ENCODE data around the gene TFAP2B.

Gene TFAP2B

DNA sequence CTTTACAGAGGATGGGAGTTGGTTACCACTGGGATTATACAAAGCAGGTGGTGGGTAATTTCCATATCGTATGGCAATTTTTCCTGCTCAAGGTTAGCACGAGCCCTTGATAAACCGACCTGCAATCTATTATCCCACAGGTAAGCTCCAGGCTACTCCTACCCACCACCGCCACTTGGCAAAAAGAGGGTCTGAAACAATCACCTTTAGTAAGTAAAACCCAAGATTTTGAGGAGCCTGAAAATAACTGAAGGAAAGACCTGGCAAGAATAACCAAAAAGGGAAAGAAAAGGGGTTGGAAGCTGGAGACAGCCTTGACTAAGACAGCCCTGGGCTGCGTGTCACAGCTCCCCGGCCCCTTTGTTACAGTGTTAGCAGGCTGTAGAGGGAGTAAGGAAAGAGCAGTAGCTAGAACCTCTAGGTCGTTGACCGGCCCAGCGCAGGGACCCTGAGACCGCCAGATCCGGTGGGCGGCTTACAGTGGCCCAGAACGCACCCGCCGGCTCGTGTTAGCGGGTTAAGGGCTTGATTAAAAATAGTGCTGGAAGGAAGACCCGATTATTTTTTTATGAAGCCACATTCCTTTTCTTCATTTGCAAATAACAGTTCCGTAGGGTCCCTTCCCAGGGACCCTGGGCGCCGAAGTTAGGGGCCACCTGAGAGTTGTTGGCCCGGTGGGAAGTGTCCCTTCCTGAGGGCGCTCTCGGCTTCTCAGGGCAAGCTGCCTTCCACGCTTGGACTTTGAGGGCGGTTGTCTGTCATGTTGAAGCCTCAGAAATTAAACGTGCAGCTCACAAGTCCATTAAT lies 30.5 kb downstream of the TFAP2B start:
- no peak for DNase-seq (ENCODE audit: low read depth)

DNA sequence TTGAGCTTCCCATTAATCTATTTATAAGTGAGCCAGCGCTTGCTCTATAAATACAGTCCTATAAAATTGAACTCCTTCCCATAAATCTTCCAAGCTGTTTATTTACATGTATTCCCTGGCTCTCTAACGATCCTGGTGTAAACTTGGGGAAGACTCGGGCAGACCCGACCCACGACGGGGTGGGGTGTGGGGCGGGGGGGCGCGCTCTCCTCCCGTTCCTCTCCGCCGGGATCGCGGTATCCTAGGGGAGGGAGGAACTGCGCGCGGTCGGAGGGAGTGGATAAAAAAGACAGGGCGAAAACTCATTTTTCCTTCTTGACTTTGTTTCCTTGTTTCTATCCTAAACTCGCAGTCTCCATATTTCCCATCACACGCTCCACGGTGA lies 31.1 kb downstream of the TFAP2B start:
- no peak for DNase-seq (ENCODE audit: low read depth)

DNA sequence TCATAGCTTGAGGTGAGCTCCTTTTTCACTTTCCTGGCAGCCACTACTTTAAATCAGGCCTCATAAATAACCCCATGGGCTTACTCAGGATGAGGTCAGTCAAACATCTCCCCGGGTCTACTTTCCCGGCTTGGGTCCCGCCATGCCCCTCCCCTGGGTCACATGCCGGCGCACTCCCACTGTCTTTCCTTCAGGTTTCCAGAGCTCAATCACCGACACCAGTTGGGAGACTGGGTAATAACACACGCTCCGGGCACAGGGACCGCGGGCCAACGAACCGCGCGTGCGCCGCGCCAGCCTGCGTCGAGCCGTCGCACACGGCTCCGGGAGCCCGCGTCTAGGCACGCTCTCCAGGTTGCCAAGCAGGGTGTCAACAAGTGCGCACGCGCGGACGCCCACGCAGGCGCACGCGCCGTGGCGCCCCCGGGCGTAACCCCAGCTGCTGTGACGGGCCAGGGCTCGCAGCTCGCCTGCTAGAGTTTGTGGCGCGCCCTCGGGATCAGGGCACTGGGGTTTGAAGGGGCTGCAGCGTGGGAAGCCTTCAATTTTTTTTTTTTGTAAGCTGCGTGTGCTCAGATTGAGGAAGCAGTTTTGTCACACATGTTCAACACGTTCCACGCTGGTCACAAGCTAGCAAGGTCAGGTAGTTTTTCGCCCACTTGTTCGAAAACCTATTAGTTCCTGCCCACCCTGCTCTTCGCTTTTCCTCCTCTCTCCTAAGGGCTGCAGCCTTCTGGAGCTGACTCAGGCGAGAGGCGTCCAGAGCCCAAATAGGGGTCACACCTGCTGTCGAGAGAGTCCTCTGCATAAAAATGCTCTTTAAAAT lies 31.8 kb downstream of the TFAP2B start:
- DNase-seq (ENCODE audit: low read depth) = no peak

DNA sequence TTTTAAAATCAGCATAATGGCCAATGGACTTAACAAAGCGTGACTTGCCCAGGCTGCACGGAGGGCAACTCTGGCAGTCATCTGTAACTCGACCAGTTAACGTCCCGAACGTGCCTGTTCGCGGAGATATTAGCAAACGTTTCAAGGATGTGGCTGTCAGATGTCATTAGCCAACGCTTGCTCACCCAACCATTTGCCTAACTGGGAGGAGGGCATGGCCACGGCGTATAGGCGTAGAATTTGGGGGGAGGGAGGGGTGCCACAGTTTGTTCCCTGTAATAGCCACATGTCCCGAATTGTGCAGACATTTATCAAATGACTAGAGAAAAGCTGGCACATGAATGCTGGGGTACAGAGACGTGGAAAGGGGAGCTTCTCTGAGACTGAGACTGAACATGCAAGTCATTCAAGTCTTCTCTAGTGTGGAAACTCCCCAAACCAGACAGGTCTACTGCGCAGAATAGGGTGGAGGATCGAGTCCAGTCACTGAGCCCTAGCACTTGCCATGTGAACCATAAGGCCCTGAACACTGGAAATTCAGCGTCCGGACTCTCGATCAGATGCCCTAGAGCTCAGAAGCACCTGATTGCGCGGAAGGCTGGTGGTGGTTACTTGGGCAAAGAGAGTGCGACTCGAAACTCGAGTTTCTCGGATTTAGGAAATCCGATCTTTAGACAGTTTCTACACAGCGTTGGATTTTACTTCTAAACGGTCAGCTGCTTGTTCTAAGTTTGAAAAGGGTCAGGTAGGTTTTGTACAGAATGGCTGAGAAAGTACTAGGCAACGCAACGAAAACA lies 32.6 kb downstream of the TFAP2B start:
- DNase-seq (ENCODE audit: low read depth) = no peak

DNA sequence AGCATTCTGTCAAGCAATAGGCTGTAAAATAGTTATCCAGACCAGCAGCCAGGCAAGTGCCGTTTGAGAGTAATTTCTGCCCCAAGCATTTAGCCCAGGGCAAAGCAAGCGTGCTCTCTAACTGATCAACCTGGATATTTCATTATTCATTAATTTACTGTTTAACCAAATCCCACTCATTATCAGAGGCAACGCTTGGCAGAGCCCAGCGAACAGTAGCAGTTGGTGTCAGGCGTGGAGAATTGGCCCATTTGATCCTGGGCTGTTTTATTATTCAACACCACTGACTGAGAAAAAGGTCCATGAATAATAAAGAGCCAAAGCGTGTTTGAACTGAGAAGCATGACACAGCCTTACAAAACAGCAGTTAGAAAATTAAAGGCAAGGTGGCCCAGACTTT lies 35.3 kb downstream of the TFAP2B start:
- no peak for DNase-seq (ENCODE audit: low read depth)

DNA sequence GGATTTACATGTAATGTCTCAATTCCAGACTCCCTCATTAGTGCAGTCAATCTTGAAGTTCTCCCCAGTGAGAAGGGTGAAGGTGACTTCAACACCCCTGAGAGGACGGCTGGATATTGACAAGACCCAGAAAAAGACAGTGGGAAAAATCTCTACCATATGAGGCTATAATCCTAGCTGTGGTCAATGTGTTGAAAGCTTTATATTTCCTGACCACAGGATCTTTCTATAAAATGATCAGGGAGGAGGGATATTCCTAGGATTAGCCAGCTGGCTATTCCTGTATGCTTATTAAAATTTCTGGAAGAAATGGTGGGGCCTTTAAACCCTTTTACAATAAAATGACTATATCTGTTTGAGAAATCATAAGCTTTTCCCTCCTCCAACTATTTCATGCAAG lies 43.0 kb downstream of the TFAP2B start:
- DNase-seq (ENCODE audit: low read depth) = no peak

DNA sequence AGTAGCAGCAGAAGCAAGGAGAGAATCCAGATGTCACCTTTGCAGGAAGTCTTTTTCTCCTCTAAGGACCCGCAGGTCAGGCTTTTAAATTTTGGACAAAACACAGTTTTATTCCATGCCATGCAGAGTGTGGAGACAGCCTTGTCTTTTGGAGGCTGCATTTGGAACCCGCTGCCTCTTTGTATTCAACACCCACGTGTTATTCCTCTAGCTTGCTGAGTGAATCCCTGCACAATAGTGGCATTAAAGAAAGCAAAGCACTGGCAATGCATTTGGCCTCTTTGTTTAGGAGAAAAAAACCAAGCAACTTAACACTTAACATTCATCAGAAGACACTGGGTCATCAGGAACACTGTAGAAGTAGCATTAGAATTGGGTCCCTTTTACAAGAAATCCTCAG lies 43.5 kb downstream of the TFAP2B start:
- no peak for DNase-seq (ENCODE audit: low read depth)

DNA sequence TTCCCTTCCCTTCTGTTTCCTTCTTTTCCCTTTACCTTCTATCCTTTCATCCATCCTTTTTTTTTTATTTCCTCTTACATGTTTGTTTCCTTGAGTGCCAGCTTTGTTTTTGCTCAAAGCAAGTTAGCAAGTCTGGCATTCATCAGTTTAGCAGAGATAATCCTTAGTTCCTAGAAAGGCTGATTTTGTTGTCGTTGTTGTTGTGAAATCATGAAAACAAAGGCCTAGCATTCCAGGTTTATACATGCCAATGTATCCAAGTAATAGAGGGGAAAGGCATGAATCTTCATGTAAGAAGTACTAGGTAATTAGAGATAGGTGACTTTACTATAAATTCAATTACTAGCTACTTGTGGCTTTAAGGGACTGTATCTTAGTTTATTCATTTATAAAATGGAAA lies 45.9 kb downstream of the TFAP2B start:
- no peak for DNase-seq (ENCODE audit: low read depth)

DNA sequence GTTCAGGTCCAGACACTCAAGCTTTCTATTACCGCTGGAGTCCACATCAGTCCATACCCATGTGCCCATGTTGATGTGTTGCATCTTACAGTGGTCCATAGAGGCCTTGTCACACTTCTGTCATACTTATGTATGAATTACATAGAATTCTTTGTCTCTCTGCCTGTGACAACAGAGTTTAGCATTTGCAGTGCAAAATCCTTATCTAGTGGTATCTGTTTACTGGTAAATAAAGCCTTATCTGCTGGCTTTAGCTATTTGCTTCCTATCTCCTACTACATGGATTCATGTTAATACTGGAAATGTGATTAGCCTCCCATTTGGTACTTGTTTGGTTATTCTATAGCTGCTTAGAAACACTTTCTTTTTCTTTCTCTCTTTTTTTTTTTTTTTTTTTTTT lies 49.8 kb downstream of the TFAP2B start:
- DNase-seq (ENCODE audit: low read depth) = no peak

DNA sequence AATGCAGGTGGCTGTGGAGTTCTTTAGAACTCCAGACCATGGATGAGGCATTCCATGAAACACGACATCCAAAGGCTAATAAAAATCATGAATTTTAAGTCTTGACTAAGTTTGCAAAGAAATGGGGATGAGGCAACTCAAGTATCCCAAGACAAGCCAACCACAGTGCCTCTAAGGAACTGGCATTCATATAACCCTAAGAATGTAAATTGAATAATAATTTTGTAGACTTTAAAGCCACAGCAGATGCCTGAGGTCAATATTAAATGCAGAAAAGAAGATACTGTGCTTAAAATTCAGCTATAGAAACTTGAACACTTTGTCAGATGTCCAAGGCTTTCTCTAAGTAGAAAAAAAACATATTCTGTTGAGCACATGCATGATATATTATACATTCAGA lies 54.5 kb downstream of the TFAP2B start:
- no peak for DNase-seq (ENCODE audit: low read depth)

DNA sequence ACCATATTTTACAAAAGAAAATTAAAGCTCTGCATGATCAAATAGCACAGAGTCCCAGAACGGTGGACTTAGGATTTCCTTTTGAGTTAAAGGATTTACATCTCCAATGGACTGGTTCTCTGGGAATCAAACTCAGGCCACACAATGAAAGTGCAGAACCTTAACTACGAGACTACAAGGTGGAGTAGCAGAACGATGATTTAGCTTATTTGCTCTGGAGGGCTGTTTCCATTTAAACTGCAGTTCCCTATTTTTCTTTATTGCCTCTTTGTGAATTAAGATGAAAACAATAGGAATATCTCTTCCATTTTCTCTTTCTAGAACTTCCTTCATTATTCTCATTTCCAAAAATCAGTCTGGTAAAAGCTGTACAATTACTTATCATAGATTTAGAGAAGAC lies 65.7 kb downstream of the TFAP2B start:
- DNase-seq (ENCODE audit: low read depth) = no peak

DNA sequence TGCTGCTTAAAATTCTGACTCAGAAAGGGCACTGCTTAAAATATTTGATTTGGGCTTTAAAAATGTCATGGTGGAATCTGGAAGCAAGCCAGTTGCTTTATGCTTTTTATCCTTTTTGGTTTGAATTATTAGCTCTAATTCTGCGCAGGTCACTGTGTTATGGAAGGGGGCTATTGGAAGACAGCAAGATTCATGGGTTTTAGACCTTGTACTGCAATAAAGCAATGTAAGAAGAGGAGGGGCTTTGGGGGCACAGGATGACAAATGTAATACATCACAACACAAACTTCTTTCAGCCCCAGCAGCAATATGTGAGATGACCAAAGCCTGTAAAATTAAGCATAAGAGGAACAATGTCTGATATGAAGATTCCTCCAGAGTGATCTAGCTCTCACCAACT lies 68.4 kb downstream of the TFAP2B start:
- DNase-seq (ENCODE audit: low read depth) = no peak

DNA sequence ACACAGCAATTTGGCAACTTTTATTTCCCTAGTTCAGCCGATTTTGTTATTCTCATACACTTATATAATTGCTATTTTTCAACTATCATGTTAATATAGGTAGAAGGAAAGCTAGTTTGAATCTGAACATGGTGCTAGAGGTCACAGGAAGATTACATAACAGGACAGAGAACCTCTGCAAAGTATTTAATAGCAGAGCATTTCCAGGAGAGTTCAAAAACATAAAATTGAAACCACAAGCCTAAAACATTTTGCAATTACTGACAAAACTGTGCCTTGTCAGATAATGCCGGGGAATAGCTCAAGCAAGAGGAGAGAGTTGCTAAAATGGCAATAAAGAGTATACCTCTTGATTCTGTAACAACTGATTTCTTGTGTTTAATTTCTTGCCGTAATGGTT lies 70.8 kb downstream of the TFAP2B start:
- DNase-seq (ENCODE audit: low read depth) = no peak

DNA sequence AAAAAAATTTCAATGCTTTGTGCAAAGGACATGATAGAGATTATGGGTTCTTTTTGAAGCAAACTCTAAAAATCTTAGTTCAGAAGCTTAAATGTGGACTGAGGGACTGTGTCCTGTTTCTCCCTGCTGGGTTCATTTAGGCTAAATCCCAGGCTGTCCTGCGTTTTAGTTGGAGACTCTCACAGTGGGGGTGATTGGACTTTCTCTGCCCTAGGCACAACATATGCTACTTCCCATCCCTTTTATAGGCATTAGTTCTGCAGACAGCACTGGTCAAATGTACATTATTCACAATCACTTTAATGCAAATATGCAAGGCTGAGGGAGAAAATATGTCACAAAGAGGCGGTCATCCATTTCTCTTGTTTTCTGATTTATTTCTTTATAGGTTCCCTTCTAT lies 71.3 kb downstream of the TFAP2B start:
- DNase-seq (ENCODE audit: low read depth) = no peak

DNA sequence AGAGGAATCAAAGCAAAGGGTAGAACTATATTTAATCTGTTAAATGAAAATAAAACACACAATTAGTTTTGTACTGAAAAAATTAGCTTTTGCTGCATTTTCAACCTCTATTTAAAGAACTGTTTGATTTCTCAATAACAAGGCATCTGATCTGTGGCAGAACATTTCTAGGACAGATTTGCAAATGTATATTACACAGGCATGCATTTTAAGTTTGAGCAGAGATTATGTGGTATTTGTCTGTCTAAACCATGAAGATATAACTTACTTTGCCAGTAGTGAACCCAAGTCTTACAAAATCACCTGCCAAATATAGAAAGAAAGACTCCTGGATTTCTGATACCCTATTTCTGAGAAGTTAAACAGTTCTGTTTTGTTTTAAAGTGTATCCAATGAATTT lies 71.9 kb downstream of the TFAP2B start:
- no peak for DNase-seq (ENCODE audit: low read depth)

DNA sequence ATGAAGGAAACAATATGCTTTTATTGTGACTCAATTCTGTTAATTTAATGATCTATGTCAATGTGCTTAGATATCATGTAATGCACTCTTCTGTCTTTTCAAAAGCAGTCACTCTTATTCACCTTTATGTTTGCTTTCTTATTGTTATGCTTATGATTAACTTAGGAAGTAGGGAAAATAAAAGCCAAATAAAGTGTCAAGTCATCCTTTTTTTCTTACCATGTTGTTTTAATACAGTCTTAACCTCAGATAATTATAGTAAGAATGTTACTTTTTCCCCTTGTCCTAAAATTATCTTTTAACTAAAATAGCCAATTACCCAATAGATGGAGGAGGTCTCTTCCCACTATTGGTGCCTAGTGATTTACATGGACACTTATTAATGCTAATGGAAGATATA lies 72.6 kb downstream of the TFAP2B start:
- DNase-seq (ENCODE audit: low read depth) = no peak
